Measurements from ENCODE around the gene HSPA12B. TPM values are rescaled to one million over a fixed set of nuclear protein-coding genes. Genes with fewer than 3 reads are reported as not detected.
A peak's percentile ranks its signal among the peaks of the same experiment; 100 is the strongest.

Gene HSPA12B
- total and polyA plus RNA-seq, 2 of the 13 experiments (the other 11 are each of a cell fraction or from before 2014, with no cell fraction given) = 0.01 TPM; not detected in 1

DNA sequence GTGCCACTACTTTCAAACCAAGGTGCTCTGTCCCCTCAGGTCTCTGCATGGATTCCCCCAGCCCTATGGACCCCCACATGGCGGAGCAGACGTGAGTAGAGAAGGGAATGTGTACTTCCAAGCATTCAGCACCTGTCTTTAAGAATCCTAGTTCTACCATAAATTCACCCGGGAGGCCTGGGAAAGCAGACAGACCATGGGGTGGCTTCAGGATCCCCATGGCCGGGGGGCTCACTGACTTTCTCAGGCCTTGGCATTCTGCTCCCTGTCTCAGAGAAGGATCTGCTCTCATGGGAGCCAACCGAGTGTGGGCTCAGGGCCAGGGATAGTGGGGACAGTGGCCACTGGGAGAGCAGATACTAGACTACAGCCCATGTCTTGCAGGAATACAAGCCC, 65.9 kb downstream of the HSPA12B start (continued):
- TF ChIP-seq HMGXB4 (CRISPR knock-in tag; IDR thresholded peaks at IDR 0.05; ENCODE audit: borderline replicate concordance in 1 of 2, low read depth in 1 of 2) (no peak; a peak in 1 of 4 replicates), ELF1 (CRISPR knock-in tag; IDR thresholded peaks at IDR 0.05) (no peak), ZNF720 (CRISPR knock-in tag; IDR thresholded peaks at IDR 0.05) (no peak), RBFOX2 (IDR thresholded peaks at IDR 0.05; ENCODE audit: low read depth, low read length) (no peak), AHR (CRISPR knock-in tag; IDR thresholded peaks at IDR 0.05) (0 out of 2 replicates have a peak, but pooled peaks have one; percentile 32), KLF16 (CRISPR knock-in tag; IDR thresholded peaks at IDR 0.05) (0 out of 4 replicates have a peak, but pooled peaks of 1 of the 2 experiments have one; percentile 7), ZNF609 (CRISPR knock-in tag; IDR thresholded peaks at IDR 0.05; ENCODE audit: borderline replicate concordance) (peak; percentile 40; the same call in 1 of the 2 replicates), CHD4 (IDR thresholded peaks at IDR 0.05; ENCODE audit: borderline replicate concordance, low read length) (peak; percentile 75; the same call in 1 of the 2 replicates), ZNF770 (CRISPR knock-in tag; IDR thresholded peaks at IDR 0.05) (no peak), YEATS4 (CRISPR knock-in tag; IDR thresholded peaks at IDR 0.05; ENCODE audit: borderline replicate concordance) (no peak), TEAD2 (CRISPR knock-in tag; IDR thresholded peaks at IDR 0.05) (no peak), EHMT2 (IDR thresholded peaks at IDR 0.05; ENCODE audit: borderline replicate concordance, low read depth, low read length) (no peak), FOXP4 (CRISPR knock-in tag; IDR thresholded peaks at IDR 0.05) (no peak), ZEB1 (IDR thresholded peaks at IDR 0.05; ENCODE audit: insufficient replicate concordance, low read depth) (no peak)
- TF ChIP-seq, protein P1, sequence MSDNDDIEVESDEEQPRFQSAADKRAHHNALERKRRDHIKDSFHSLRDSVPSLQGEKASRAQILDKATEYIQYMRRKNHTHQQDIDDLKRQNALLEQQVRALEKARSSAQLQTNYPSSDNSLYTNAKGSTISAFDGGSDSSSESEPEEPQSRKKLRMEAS (IDR thresholded peaks at IDR 0.05) = no peak
- TF ChIP-seq, protein P2, sequence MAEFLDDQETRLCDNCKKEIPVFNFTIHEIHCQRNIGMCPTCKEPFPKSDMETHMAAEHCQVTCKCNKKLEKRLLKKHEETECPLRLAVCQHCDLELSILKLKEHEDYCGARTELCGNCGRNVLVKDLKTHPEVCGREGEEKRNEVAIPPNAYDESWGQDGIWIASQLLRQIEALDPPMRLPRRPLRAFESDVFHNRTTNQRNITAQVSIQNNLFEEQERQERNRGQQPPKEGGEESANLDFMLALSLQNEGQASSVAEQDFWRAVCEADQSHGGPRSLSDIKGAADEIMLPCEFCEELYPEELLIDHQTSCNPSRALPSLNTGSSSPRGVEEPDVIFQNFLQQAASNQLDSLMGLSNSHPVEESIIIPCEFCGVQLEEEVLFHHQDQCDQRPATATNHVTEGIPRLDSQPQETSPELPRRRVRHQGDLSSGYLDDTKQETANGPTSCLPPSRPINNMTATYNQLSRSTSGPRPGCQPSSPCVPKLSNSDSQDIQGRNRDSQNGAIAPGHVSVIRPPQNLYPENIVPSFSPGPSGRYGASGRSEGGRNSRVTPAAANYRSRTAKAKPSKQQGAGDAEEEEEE (CRISPR knock-in tag; IDR thresholded peaks at IDR 0.05; ENCODE audit: borderline replicate concordance) = no peak

Data from HepG2 (cell line).